Activated CD4-positive, alpha-beta T cell treated with anti-CD3 and anti-CD28 coated beads, Interleukin-10, Interleukin-2, amounts not matched to agents 100 ng/mL and 50 ng/mL, durations not matched to agents 16 hours and 8 hours (primary cell): ENCODE data around the gene PLEKHG3.

Experiments used
- DNase-seq: peaks from one replicate; pipeline ENCODE4 v3.0.0-alpha.2; 2020

PLEKHG3 gene

DNA sequence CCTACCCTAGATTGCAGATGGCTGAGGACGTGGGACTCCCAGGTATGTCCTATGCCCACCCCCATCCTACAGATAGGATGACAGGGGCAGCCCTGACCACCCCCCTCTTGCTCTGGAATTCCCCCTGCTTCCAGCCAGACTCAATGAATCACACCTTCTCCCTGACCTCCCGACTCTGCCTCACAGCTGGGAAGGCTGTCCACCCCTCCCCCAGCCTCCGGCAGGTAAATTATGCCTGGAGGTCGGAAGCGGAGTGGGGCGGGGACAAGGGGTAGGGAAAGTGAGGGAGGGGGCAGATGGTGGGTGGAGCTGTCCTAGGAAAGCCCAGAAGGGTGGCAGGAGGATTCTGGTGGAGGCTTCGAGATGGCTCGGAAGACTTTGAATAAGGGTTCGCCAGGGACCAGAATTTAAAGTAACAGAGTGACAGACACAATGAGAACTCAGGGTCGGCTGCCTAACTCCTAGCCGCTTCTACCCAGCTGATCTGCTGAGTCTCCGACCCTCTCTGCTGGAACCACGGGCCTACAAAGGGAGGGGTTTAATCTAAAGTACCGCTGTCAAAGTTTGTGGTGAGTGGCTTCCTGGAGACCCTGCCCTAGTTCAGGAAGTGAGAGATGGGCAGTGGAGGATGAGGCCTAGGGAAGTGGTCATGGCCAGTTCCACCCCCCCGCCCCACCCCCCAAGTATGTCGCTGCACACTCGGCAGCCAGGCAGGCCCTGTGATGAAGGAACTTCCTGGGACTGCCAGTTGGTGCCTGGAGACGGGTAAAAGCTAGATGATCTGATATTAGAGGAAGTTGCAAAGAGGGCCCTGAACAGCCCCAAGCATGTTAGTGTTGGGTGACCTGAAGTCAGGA, 4.2 kb downstream of the PLEKHG3 start:
- DNase-seq, result peak; percentile 36

DNA sequence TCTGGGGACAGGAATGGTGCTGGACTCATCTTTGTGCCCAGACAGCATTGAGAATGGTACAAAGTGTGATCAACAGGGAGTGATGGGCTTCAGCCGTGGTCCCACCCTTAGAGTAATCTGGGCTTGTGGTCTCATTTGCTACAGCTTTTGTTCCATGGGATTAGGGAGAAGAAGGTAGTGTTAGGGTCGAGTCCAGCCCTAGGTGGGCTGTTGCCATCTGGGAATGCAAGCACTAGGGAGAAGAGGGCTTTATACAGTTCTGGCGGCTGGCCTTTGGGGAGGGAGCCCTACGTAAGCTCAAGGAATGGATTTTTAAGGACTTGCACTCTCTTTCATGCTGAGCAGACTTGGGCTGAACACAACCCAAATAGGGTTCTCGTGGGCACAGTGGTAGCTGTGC, 4.9 kb downstream of the PLEKHG3 start:
- DNase-seq, result no peak

DNA sequence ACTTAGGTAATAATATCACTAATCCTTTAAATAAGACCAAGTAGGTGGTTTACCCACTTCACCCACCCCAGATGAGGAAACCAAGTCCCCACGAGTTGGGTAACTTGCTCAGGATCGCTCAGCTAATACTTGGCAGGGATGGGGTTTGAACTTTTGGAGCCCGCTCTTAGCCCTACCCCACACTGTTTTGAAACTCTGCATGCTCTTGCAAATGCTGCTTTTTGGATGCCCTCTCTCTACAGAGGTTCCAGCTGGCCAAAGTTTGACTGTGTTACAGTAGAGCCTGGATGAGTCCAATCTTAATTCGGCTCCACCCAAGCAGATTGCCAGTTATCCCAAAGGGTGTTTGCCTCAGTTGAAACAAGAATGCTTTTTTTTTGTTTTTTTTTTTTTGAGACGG, 6.8 kb downstream of the PLEKHG3 start:
- no peak for DNase-seq

DNA sequence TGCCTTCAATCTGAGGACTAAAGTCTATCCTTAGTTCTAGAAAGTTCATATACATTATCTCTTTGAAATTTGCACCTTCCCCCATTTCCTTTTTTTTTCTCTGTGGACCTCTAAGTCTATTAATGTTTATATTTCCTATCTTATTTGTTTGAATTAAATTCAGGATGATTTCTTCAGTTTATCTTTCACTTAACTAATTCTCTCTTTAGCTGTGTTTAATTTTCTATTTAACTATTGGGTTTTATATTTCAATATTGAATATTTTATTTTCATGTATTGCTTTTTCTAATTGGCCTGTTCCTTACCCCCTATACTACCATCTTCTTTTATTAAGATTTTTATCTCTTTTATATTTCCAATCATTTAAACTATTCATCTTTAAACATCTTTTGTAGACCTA, 9.5 kb downstream of the PLEKHG3 start:
- no peak for DNase-seq

DNA sequence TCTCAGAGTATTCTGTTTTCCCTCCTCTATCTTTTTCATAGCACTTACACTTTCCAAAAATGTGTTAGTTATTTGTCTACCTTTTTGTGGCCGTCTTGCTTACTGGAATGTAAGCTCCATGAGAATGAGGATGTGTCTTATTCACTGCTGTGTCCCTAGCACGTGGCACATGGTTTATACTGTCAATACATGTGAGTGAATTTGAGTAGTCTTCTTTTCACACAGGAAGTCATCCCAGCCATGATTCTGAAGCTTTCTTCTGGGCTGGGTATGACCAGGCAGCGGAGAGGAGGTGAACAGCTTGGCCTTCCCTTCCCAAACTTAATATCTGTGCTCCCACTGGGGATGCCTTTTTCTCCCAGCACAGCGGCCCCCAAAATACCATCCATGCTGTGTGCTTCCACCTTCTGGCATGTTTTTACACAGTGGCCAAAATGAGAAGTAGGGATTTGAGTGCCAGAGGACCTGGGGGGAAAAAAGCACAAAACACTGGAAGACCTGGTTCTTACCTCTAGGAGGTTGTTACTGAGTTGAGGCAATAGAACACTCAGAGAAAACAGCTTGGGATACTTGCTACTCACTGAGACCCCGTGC, 10.3 kb downstream of the PLEKHG3 start:
- no peak for DNase-seq

DNA sequence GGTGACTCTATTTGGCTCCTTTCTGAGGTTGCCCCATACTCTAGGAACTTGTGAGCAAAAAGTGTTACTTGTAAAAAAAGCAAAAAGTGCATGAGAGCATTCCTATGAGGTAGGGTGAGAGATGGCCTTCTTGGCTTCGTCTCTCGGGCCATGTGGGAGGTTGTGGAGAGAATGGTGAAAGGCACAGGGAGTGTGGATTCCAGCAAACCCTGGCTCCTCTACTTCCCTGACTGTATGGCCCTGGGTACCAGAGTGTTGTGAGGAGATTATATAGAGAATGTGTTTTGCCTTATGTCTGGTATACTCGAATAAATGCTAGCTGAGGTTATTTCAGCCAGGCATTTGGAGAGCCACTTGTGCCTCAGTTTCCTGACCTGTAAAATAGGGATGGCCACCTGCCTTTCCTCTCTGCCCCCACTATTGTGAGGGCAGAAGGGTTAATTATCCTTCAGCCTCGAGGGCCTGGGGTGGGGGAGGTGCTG, 11.0 kb downstream of the PLEKHG3 start:
- DNase-seq, result no peak

DNA sequence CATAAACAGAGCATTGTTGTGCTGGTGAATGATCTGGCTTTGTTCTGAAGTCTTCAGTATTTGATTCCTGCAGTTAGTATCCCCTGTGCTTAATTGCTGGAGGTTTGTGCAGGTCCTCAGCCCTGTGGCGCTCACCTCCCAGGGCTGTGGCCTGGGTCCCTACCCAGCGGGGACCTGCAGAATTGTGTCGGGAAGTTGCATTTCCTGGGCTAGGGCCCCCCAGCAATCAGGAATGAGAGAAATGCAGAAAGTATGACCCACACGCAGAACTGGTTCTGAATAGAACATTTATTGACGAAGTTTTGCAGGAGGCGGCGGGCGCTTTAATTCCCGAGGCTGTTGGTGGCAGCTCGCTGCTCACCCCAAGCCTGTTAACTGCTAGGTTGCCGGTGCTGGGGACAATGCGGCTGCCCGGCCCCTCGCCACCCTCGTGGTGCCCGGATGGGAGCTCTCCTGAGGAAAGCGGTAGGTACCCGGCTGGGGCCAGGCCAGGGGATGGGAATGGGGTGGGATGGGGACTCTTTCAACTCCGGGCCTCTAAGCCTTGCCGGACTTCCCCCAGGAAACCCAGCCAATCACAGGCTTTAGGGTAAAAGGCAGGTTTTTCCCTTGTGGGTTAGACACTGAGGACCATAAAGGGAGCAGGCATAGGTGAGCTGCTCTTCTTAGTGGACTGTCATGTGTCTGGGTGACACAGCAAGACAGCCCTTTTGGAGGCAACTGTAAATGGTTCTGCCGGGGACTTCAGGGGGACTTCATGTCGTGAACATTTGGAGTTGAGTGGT, 11.6 kb downstream of the PLEKHG3 start:
- DNase-seq, result no peak

DNA sequence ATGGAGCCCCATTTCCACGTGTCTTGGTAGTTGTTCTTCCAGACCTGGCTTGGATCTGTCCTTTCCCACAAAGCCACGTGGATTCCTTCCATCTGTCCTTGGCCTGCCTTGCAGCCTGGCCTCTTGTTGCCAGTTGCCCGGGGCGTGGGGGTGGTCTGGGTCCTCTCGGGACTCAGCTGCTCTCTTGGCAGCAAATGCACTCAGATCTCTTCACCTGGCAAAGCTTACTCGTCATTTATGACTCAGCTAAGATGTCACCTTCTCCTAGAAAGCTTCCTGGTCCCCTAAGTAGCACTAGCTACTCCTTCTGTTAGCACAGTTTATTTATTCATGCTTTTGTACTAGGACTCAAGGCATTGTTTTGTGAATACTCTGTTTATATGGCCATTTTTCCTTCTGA, 13.6 kb downstream of the PLEKHG3 start:
- no peak for DNase-seq

DNA sequence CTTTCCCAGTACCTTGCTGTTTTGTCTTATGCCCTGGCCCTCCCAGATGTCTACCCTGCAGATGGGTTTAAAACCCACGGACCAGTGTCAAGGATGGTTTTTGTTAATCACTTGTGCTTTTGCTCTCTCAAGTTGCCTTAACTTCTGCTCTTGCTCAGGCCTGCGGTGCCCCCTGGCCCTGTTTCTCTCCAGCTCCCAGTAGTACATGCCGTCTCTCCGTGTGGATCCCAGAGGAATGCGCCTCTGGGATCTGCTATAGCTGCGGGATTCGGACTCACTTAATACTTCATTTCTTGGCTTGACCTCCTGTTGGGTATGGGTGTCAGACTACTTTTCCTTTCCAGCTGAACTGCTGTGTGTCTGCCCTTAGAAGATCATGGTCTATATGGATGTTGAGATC, 14.5 kb downstream of the PLEKHG3 start:
- no peak for DNase-seq

DNA sequence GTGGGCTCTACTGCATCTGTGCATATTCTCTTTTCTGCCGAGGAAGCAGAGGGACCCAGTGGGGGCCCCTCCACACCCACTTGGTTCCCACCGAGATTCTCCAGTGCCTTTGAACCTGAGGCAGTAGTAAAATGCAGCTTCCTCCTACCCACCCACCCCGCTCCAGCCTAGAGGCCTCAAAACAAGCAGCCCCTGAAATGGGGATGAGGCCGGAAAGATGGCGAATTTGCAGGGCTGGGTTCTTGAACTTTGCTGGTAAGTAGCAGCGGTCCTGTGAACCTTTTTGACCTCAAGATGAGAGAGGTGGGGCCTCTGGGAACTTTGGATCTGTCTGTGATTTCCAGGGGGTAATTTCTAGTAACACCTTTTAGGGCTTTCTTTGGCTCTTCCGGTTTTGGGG, 15.4 kb downstream of the PLEKHG3 start:
- DNase-seq, result no peak

DNA sequence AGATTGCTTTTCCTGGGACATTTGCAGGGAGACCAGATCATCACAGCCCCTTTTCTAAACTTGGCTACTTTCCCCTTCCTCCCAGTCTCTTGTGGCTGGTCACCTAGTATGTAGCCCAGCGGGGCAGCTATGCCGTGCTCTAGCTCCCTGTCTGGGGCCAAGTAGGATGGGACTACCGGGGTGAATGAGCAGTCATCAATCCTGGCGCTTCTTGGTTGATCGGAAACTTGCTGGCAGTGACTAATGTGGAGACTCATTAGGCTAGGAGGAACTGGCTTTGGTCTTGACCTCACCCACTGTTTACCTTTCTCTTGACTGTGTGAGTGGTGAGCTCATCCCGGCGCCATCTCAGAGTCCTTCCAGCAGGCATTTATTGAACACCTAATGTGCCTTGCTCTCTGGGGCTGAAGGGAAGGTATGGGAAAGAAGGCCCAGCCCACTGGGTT, 15.9 kb downstream of the PLEKHG3 start:
- no peak for DNase-seq

DNA sequence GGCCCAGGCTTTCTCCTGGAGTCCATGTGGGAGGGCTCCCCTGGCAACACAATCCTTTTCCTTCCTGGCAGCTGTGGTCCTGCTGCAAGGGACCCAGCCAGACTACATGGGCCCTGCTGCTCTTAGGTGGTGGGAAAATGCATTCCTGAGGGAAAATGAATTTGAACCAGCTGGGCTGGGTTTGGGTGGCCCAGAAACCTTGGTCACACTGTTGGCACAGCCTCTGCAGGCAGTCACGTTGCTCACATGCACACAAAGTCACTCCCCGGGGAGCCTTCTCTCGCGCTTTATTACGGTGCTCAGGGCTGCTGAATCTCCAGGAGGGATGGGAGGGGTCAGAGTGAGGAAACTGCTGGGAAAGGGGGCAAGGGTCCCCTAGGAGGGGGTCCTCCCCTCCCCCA, 17.2 kb downstream of the PLEKHG3 start:
- no peak for DNase-seq

DNA sequence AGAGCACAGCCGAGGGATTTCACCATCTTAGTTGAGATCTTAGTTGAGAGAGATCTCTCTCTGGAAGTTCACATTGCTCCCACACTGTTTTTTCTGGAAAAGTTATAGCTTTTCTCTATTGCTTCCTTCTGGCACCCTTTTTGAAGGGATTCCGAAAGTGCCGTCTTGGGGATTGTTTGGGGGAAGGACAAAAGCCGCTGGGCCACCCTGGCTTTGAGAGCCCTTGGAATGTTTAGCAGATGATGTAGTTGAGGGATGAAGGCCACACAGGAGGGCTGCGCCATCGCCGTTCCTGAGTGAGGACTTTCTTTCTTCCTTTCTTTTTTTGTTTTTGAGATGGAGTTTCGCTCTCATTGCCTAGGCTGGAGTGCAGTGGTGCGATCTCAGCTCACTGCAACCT, 17.7 kb downstream of the PLEKHG3 start:
- no peak for DNase-seq

DNA sequence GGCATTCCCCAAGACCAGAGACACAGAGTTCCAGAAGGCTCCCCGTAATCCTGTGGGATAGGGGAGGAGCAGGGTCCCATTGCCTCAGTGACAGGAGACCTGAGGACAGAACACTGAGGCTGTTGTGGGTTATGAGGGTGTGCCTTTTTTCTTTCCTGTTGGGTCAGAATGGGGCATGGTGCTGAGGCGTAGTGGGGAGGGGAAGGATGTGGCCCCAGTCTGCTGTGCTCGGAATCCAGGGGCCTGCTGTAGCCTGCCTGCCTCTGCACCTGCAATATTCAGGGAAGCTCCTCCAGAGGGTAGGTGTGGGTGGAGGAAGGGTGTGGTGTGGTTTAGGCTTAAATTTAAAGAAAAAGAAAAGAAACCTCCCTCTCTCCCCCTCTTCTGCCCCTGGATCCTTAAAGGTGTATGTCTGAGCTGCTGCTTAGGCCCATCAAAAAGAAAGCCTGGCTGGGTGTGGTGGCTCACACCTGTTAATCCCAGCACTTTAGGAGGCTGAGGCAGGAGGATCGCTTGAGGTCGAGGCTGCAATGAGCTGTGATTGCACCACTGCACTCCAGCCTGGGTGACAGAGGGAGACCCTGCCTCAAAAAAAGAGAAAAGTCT, 18.7 kb downstream of the PLEKHG3 start:
- peak; percentile 29 for DNase-seq

DNA sequence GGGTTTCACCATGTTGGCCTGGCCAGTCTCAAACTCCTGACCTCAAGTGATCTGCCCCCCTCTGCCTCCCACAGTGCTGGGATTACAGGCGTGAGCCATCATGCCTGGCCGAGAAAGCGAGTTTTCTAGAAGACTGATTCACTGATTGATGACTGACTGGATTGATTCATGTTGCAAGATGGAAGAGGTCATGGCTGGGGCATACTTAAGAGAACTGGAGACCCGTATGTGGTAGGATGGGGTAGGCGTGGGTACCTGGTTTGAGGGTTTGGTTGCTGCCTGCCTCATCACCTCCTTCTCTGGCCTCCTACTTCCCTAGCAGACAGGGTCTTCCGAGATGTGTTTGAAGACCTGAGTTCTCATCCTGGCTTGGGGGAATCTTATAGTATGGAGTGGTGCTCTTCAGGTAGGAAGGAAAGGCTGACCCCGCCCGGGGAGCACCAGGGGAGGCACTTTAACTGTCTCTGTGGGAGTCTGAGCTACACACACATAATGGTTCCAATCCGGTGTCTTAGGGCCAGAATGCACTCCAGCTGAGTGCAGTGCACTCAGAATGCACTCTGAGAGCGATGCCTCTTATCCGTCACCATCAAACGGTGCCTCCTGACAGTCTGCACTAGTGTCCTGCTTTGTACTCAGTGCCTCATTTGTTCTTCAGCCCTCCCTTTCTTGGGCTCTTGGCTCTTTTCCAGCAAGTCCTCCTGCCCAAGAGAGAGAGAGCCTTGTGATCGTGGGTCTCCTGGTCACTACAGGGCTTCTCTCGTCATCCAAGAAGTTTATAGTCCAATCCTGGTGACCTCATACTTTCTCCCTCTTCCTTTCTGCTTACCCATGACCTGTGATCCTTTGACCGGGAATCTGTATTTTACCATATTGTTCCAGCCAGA, 19.7 kb downstream of the PLEKHG3 start:
- no peak for DNase-seq

DNA sequence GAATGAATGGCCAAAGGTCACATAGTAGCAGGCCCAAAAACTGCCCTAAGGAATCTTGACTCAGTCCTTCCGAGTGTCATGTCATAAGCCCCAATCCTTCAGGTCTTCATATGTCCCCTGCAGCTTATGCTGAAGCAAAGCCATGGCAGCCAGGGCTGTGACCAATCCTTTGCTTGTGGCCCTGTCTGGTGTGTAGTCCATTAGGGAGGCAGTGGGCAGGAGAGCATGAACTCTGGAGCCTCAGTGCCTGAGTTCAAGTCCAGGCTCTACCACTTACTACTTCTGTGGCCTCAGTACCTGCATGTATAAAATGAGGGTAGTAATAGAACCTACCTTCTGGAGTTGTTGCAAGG, 20.3 kb downstream of the PLEKHG3 start:
- DNase-seq, result no peak

DNA sequence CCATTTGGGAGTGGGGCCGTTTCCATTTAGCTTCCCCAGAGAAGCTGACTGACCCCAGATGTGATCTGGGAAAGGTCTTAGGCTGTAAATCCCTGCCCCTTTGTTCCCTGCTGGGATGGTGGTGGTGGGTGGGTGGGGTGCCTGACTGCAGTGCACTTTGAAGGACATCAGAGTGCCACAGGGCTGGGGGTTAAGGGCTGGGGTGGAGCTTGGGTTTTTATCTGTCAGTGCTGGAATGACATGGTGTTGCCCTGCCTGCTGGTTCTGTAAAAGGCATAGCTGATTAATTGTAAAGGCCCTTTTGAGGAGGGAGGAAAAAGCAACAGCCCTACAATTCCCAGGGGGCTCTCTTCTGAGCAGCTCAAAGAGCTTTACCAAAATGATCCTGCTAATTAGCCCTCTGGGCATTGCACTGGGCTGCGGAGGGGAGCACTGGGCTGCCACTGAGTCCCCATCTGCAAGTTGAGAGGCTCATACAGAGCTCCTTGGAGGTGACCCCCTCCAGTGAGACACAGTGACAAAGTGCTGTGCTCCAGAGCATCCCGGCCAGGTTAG, 21.1 kb downstream of the PLEKHG3 start:
- no peak for DNase-seq

DNA sequence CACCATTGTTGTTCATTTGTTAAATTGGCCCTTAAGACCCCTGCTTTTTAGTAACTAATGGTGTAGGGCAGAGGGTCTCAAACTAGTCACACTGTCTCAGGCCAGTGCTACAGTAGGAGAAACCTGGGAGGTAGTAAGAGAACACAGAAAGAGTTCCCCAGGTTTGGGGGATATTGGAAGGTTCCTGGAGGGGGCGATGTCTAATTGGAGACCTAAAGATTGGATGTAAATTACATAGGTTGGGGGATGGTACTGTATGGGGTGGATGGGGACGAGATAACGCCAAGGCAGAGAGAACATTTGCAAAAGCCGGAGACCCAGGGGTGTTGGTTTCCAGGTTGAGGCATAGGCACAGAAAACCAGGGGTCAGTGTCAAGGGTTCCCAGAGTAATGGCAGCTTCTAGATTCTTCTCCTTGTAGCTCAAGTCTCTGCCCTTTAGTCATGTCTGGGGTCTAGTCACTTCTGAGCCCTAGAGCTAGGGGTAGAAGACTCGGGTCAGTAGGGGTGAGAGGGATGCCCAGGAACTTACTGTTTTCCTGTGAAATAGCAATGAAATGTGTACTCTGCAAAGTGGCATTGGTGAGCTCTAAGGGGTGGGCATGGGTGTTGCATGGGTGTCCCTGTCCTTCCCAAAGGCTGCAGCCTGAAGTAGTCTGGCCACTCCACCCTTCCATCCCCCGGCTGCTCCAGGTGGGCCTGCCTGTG, 21.8 kb downstream of the PLEKHG3 start:
- DNase-seq, result no peak

DNA sequence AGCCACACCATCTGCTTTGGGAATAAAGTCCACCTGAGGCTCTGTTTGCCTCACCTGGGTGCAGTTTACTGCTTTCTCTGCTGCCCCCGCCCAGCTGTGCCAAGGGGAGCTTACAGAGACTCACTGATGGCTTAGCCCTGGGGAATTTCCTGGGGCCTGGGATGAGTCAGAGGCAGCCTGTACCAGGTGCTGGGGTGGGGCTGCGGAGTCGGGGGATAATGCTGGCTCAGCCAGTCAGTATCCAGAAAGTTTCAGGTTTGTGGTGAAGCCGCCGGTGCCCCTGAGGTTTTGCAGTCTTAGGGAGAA, 22.3 kb downstream of the PLEKHG3 start:
- peak; percentile 45 for DNase-seq

DNA sequence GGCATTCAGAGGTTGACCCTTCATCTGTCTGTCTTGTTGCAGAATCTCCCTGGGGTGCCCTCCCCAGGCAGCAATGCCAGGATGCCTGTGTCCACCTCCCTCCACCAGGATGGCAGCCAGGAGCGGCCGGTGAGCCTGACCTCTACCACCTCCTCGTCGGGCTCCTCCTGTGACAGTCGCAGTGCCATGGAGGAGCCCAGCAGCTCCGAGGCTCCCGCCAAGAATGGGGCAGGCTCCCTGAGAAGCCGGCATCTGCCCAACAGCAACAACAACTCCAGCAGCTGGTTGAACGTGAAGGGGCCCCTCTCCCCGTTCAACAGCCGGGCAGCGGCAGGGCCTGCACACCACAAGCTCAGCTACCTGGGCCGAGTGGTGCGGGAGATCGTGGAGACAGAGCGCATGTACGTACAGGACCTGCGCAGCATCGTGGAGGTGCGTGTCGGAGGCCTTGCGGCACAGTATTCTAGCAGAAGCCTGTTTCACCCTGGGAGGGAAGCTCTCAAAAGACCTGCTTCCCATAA, 23.4 kb downstream of the PLEKHG3 start:
- DNase-seq, result no peak

DNA sequence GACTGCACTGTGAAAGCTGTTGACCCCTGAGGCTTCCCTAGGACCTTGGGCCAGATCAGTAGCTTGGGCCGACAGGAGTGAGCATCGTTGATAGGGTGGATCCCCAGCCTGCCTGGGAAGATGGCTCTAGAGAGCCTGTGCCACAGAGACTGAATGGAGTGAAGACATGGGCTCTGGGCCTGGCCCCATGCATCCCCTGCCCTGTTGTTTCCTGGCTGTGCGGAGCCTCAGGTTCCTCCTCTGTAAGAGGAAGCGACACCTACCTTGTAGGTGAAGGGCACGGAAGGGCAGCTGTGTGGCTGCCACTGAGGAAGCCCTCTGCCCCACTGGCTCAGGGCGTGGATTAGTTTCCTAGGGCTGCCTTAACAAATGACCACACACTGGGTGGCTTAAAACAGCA, 23.9 kb downstream of the PLEKHG3 start:
- DNase-seq, result no peak
